Fibroblast of upper back skin (primary cell): ENCODE results near the gene PTAFR.

Experiments used
- DNase-seq: peaks from one replicate; pipeline ENCODE4 v3.0.0-alpha.2; 2013

PTAFR gene

GRCh38 chr1:28114844-28115243 is 61.6 kb downstream of the PTAFR start:
- no peak for DNase-seq

GRCh38 chr1:28113242-28113572 is 63.3 kb downstream of the PTAFR start:
- no peak for DNase-seq

GRCh38 chr1:28112388-28113241 is 63.9 kb downstream of the PTAFR start:
- peak; percentile 49 for DNase-seq

- no peak for DNase-seq
Observed at GRCh38 chr1:28111157-28111556, 65.3 kb downstream of the PTAFR start.

- peak; percentile 24 for DNase-seq
Observed at GRCh38 chr1:28110555-28110954, 65.9 kb downstream of the PTAFR start.

GRCh38 chr1:28109639-28110038 is 66.9 kb downstream of the PTAFR start:
- no peak for DNase-seq

GRCh38 chr1:28108001-28108400 is 68.5 kb downstream of the PTAFR start:
- no peak for DNase-seq

- peak; percentile 55 for DNase-seq
Observed at GRCh38 chr1:28104866-28105467, 71.5 kb downstream of the PTAFR start.

GRCh38 chr1:28102189-28102588 is 74.3 kb downstream of the PTAFR start:
- no peak for DNase-seq

- DNase-seq = no peak
Observed at GRCh38 chr1:28099050-28099769, 77.3 kb downstream of the PTAFR start.
